GM12874 (cell line): Measurements from ENCODE around the gene RFX1.

Source experiments
- CTCF ChIP-seq: IDR thresholded peaks from 2 replicates; pipeline ENCODE4 v1.5.1; 2011; ENCODE audit warnings: low read depth, mild to moderate bottlenecking, control low read depth, low read length, moderate library complexity; ENCODE audit not compliant: insufficient read depth

RFX1 gene

DNA sequence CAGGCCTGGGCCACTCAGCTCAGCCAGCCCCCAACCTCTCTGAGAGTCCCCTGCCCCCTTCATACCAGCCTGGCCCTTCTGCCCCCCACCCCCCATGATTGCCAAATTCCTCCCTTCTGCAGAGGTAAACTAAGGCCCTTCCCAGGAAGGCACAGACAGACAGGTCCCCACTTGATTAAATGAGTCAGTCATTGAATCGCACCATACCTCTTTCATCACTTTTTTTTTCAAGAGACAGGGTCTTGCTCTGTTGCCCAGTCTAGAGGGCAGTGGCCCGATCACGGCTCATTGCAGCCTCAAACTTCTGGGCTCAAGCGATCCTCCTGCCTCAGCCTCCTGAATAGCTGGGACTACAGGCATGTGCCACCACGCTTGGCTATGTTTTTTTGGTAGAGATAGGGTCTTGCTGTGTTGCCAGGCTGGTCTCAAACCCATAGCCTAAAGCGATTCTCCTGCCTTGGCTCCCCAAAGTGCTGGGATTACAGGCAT, 73.9 kb downstream of the RFX1 start:
- no peak for TF ChIP-seq CTCF

DNA sequence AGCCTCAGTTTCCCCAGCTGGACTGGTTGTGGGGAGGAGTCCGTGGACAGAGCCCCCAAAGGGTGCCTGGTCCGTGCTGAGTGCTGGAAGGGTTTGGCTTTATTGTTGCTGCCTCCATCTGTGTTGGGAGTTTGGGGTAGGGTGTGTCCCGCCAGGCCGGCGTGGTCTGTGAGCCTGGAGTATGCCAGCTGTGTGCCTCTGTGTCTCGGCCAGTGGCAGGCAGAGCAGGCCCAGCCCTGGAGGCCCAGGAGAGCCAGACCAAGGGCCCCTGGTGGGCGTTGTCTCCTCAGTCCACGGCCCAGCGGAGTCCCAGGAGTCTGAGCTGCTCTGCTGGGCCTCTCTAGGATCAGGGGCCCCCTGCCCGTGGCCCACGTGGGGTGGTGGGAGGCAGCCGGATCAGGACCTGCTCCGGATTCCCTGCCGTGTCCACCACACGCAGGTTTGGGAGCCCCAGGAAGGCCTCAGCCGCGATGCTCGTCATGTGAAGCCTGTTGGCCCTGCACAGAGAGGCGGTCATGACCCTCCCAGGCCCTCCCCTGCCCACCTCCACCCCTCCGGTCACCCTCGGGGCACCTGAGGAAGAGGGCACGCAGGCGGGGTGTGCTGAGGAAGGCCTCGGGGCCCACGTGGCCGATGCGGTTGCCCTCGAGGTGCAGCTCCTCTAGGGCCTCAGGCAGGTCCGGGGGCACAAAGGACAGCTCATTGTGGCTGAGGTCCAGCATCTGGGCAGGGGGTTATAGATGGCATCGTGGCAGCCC, 74.5 kb downstream of the RFX1 start:
- TF ChIP-seq CTCF, result no peak

DNA sequence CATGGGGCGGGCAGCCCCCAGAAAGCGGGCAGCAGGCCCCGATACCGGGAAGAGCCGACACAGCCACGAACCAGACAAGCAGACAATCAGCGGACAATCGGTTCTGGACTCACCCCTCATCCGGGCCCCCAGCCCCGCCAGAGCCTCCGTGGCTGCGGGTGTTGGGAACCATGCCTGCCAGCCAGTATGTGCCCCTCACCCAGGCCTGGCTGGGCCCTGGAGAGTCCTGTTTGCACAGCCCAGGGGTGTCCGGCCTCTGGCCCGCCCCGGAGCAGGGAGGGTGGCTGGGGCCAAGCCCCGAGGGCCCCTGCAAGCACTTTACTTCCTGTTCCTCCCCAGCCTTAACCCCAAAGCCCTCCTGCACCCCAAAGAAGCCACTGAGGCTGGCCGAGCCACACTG, 75.7 kb downstream of the RFX1 start:
- TF ChIP-seq CTCF, result no peak

DNA sequence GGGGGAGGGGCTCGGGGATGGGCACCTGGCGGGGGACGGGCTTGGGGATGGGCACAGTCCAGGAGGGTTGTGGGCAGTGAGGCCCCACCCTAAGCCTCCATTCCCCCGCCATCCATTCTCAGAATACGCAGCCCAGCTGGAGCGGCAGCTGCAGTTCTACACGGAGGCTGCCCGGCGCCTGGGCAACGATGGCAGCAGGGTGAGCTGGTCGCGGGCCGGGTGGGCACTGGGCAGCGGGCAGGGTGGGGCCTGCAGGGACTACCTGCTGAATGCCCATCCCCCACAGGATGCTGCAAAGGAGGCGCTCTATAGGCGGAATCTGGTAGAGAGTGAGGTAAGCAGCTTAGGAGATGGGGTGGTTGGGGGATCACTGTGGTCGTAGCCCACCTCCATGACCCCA, 76.2 kb downstream of the RFX1 start:
- no peak for TF ChIP-seq CTCF

- TF ChIP-seq CTCF, result no peak
Measured at GRCh38 chr19:13929340-13929739, 76.8 kb downstream of the RFX1 start.

DNA sequence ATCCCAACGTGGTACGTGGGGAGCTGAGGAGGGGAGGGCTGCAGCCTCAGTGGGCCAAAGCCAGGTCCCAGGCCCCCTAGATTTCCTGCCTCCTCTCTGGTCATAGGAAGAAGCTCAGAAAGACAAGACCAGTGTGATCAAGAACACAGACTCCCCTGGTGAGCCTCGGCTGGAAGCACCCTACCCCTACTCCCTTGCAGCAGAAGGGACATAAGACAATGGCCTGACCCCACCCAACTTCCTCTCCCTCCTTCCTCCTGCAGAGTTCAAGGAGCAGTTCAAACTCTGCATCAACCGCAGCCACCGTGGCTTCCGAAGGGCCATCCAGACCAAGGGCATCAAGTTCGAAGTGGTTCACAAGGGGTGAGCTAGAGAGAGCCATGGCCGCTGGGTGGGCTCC, 79.4 kb downstream of the RFX1 start:
- TF ChIP-seq CTCF, result no peak

DNA sequence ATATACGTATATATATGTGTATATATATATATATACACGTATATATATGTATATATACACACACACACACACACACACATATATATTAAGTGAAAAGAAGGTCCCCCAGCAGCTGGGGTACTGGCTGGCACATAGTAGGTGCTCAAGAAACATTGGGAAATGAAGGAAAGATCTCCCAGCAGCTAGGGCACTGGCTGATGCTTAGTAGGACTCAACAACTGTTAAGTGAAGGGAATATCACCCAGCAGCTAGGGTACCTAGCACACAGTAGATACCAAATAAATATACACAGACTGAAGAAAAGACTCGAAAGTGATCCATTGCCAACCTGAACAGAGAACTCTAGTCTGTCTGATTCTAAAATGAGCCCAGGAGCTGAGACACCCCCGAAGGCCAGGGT, 80.1 kb downstream of the RFX1 start:
- TF ChIP-seq CTCF, result no peak
